ENCODE data around the gene BCAT1.
A peak's percentile ranks its signal among the peaks of the same experiment; 100 is the strongest.

BCAT1 gene, protein sequence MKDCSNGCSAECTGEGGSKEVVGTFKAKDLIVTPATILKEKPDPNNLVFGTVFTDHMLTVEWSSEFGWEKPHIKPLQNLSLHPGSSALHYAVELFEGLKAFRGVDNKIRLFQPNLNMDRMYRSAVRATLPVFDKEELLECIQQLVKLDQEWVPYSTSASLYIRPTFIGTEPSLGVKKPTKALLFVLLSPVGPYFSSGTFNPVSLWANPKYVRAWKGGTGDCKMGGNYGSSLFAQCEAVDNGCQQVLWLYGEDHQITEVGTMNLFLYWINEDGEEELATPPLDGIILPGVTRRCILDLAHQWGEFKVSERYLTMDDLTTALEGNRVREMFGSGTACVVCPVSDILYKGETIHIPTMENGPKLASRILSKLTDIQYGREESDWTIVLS

DNA sequence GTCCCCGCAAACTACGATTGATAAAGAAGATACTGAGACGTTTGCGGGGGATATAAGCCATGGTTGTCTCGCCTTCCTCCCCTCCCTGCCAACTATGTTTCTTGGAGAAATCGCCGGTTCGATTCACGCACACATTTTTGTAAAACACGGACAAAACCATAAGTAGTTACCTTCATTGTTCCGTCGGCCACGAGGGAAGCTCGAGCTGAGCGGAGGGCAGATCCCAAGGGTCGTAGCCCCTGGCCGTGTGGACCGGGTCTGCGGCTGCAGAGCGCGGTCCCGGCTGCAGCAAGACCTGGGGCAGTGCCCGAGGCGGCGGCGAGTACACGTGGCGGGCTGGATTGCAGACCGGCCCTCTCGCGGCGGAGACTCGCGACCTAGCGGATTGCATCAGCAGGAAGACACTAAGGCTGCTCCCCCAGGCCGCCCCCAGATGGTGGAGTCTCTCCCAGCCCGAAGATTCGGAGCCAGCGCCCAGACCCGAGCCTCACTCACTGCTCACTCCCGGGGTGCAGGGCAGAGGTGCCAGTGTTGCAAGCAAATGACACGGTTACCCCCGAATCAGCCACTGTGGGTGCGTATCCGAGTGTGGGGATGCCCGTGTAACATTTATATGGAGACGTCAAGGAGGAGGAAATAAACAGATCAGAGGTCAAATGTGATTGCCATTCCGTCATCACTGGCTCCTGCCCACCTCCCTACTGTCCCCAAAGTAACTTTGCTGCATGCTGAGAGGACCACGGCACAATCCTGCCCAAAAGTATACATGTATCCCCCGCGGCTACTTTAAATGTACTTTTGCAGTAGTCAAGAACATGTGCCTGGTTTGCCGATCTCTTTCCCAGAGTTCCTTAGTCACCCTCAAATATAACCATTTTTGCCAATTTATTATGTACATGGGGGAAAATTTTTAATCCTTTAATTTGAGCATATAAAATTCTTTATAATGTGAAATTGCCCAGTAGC, at the start of gene BCAT1:
TSS of gene BCAT1 (minus strand) at position 345 of the 966 bp plus-strand sequence. CDS start at position 176, 169 bp downstream.
- peak; percentile 24 to 29 for DNase-seq (ENCODE audit: extremely low read depth in 1 of 2, low read depth in 1 of 2)

GRCh38 chr12:24997970-24998582, 49.2 kb upstream of the BCAT1 start:
- no peak for DNase-seq (ENCODE audit: extremely low read depth in 1 of 2, low read depth in 1 of 2)

- no peak for DNase-seq (ENCODE audit: extremely low read depth in 1 of 2, low read depth in 1 of 2)
These were observed 48.6 kb upstream of the BCAT1 start for GRCh38 chr12:24997496-24997895.

DNA sequence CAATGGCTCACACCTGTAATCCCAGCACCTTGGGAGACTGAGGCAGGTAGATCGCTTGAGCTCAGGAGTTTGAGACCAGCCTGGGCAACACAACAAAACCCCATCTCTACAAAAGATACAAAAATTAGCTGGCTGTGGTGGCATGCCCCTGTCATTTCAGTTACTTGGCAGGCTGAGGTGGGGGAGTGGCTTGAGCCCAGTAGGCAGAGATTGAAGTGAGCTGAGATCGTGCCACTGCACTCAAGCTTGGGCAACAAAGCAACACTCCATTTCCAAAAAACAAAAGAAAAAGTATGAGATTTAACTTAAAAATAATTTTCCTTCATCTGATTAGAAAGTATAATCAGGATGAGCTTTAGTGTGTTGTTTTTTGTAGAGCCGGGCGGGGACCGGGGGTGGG, 47.9 kb upstream of the BCAT1 start:
- no peak for DNase-seq (ENCODE audit: extremely low read depth in 1 of 2, low read depth in 1 of 2)

- DNase-seq (ENCODE audit: extremely low read depth in 1 of 2, low read depth in 1 of 2), result no peak
These were observed 47.3 kb upstream of the BCAT1 start for GRCh38 chr12:24996102-24996797.

GRCh38 chr12:24993793-24994192, 44.9 kb upstream of the BCAT1 start:
- DNase-seq (ENCODE audit: extremely low read depth in 1 of 2, low read depth in 1 of 2), result no peak

GRCh38 chr12:24991209-24992049, 42.5 kb upstream of the BCAT1 start:
- DNase-seq (ENCODE audit: extremely low read depth in 1 of 2, low read depth in 1 of 2), result no peak

- DNase-seq (ENCODE audit: extremely low read depth in 1 of 2, low read depth in 1 of 2), result no peak
These were observed 40.3 kb upstream of the BCAT1 start for GRCh38 chr12:24989216-24989615.

- no peak for DNase-seq (ENCODE audit: extremely low read depth in 1 of 2, low read depth in 1 of 2)
These were observed 33.3 kb upstream of the BCAT1 start for GRCh38 chr12:24982250-24982649.

DNA sequence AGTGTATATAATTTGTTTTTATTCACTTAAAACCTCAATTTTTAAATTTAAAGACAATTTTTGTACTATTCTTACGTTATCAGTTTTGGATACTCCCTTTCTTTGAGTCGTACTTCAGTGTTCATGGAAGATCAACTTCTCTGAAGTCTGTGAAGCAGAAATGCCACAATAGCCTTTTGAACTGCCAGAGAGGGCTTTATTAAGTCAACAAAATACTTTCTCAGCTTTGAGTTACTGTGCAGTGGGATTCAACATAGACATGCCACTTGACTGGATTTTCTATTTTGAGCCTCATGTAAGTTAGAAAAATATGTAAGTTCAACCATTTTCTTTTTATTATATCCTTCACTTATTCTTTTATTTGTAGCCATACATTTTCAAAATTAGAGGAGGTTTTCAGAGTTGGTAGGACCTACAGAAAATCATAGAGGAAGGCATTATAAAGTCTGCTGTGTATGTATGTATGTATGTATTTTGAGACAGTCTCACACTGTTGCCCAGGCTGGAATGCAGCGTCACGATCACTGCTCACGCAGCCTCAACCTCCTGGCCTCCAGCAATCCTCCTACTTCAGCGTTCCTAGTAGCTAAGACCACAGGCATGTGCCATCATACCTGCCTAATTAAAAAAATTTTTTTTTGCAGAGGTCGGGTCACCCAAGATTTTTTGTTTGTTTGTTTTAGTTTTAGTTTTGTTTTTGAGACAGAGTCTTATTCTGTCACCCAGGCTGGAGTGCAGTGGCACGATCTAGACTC, 31.3 kb upstream of the BCAT1 start:
- no peak for DNase-seq (ENCODE audit: extremely low read depth in 1 of 2, low read depth in 1 of 2)

DNA sequence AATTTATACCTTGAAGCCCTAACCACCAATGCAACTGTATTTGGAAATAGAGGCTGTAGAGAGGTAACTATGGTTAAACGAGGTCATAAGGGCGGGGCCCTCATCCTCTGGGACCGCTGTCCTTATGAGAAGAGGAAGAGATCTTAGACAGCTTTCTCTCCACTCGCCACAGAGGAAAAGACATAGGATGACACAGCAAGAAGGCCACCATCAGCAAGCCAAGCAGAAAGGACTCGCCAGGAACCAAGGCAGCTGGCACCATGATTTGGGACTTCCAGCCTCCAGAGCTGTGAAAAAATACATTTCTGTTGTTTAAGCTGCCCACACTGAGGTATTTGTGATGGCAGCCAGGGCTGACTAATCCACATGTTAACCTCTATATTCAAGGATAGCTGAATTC, 30.4 kb upstream of the BCAT1 start:
- no peak for DNase-seq (ENCODE audit: extremely low read depth in 1 of 2, low read depth in 1 of 2)

GRCh38 chr12:24977711-24978110, 28.8 kb upstream of the BCAT1 start:
- no peak for DNase-seq (ENCODE audit: extremely low read depth in 1 of 2, low read depth in 1 of 2)

DNA sequence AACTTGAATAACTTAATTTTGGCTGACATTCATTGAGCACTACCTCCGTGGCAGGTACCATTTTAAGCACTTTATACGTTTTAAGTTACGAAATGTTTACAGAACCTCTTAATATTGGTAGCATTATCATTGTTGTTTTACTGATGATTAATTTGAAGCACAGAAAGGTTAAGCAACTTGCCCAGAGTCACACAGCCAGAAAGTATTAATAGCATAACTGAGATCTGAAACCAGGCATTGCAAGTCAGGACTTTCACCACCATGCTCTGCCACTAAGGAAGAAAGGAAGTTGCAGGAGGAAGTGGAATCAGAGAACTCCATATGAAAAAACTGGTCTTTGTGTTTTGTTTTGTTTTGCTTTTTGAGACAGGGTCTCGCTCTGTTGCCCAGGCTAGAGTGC, 28.2 kb upstream of the BCAT1 start:
- DNase-seq (ENCODE audit: extremely low read depth in 1 of 2, low read depth in 1 of 2), result no peak

GRCh38 chr12:24975425-24975824, 26.5 kb upstream of the BCAT1 start:
- no peak for DNase-seq (ENCODE audit: extremely low read depth in 1 of 2, low read depth in 1 of 2)

- DNase-seq (ENCODE audit: extremely low read depth in 1 of 2, low read depth in 1 of 2), result no peak
These were observed 25.3 kb upstream of the BCAT1 start for GRCh38 chr12:24974216-24974615.

GRCh38 chr12:24972078-24972477, 23.2 kb upstream of the BCAT1 start:
- DNase-seq (ENCODE audit: extremely low read depth in 1 of 2, low read depth in 1 of 2), result no peak

GRCh38 chr12:24970177-24970576, 21.3 kb upstream of the BCAT1 start:
- DNase-seq (ENCODE audit: extremely low read depth in 1 of 2, low read depth in 1 of 2), result no peak

- no peak for DNase-seq (ENCODE audit: extremely low read depth in 1 of 2, low read depth in 1 of 2)
These were observed 18.2 kb upstream of the BCAT1 start for GRCh38 chr12:24966951-24967564.

DNA sequence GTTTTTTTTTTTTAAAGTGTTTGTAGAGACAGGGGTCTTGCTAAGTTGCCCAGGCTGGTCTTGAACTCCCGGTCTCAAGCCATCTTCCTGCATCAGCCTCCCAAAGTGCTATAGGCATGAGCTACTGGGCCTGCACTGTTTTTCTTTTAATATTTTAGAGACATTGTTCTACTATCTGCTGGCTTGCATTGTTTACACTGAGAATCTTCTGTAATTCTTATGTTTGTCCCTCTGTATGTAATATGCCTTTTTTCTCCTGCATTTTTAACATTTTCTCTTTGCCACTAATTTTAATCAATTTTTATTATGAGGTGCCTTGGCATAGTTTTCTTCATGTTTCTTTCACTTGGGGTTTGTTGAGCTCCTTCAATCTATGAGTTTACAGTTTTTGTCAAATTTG, 15.4 kb upstream of the BCAT1 start:
- DNase-seq (ENCODE audit: extremely low read depth in 1 of 2, low read depth in 1 of 2), result no peak

Data from stimulated activated CD8-positive, alpha-beta memory T cell treated with anti-CD3 and anti-CD28 coated beads, Interleukin-7, amount 100 ng/mL, for 48 hours (primary cell).